ENCODE measurements around the gene SMIM5.

Gene SMIM5

DNA sequence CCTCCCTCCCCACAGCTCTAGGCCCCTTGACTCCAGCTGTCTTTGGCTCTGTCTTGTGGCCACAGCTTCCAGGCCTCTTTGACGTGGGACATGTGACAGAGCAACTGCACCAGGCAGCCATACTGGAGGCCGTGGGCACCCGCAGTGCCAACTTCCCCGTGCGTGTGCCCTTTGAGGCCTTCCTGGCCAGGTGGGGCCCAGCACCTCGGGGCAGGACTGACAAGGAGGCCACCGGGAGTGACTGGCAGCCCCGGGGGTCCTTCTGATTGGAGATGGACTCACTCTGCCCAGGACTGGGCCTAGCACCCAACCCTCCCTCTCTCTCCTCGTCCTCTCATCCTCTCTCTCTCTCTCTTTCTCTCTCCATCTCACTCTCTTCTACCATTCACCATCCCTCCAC, 30.1 kb upstream of the SMIM5 start:
- DNase-seq (ENCODE audit: low read depth in 2 of 2) = no peak

DNA sequence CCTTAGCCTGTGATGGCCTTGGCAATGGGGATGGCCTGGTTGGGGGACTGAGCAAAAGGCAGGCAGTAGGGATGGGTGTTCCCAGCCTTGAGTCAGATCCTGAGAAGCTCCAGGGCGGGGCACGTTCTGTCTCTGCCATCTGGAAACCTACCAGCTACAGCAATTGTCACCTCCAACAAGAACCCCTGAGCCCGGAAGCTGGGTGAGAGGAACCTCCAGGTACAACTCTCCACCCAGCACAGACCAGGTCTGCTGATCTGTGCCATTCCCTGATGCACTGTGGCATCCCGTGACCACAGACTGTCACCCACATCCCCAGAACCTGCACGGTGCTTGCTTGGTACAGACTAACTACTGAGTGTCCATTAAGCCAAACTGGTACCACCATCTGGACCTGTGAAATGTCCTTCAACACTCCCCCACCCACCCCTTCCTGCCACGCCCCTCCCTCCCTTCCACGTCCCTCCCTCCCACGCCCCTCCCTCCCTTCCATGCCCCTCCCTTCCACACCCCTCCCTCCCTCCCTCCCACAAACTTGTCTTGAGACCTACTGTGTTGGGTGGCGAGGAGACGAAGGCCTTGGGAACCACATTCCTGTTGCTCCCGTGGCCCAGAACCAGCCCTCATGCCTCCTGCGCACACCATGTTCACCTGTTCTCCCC, 29.1 kb upstream of the SMIM5 start:
- no peak for DNase-seq (ENCODE audit: low read depth in 2 of 2)

GRCh38 chr17:75605790-75606189, 27.4 kb upstream of the SMIM5 start:
- DNase-seq (ENCODE audit: low read depth in 2 of 2) = no peak

DNA sequence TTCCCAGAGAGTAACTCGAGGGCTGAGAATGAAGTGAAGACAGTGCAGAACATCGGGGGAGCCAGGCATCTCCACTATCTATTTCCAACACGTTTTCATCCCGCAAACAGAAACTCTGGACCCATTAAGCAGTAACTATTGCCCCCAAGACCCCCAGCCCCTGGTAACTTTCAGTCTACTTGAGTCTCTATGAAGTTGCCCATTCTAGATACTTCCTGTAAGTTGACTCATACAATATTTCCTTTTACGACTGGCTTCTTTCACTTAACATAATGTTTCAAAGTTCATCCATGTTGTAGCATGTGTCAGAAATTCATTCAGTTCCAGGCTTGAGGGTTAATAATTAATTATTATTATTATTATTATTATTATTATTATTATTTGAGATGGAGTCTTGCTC, 26.1 kb upstream of the SMIM5 start:
- DNase-seq (ENCODE audit: low read depth in 2 of 2) = no peak

DNA sequence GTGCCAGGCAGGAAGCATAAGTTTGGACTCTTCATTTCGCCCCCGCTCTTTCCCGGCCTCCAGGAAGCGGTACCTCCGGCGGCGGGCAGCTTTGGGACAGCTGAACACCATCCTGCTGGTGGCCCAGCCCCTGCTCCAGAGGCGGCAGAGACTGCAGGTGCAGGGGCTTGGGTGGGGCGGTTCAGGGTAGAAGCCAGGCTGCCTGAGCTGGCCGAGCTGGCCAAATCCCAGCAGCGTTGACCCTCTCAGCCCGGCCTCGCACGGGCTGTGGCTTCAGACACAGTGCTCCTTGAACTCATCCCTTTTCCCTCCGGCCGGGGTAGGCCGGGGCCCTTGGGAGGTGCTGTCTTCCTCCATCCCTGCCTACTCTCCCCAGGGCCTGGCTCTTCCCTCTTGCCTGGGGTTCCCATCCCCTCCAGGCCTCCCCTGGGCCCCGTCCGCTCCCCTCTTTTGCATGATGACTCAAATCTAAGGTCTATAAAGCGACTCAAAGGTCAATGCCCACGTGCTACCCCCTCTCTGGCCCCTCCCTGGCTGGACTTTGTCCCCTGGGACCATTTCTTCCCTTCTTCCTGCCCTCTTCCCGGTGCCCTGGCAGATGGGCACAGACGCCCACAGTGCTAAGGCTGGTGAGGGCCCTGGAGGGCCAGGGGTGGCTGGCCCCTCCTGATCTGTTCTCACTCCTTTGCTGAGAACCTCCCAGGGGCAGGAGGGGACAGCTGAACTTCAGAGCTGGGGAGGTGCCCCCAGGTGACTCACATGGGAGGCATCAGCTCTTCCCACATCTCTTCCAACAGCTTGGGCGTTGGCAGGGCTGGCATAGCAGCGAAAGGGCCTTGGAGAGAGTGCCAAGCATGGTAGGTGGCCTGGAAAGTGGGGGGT, 22.9 kb upstream of the SMIM5 start:
- DNase-seq (ENCODE audit: low read depth in 2 of 2) = no peak

- no peak for DNase-seq (ENCODE audit: low read depth in 2 of 2)
Measured at GRCh38 chr17:75611851-75612429, 21.3 kb upstream of the SMIM5 start.

DNA sequence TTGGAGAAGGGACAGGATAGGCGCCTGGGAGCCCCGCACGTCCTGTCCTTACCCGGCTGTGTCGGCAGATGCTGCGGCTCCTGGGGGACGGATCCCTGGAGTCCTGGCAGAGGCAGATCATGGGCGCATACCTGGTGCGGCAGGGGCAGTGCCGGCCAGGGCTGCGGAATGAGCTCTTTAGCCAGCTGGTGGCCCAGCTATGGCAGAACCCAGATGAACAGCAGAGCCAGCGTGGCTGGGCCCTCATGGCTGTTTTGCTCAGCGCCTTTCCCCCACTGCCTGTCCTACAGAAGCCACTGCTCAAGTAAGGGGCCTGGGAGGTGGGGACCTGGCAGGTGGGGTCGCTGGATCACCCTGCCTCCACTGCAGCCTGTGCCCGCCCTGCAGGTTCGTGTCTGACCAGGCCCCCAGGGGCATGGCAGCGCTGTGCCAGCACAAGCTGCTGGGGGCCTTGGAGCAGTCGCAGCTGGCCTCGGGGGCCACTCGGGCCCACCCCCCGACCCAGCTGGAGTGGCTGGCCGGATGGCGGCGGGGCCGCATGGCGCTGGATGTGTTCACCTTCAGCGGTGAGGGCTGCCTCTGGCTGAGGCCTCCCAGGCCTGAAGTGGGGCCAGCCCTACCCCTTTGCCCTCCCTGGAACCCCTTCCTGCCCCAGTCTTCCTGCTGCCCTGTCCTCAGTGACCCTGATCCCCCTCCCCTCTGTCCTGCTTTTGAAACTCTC, 20.2 kb upstream of the SMIM5 start:
- no peak for DNase-seq (ENCODE audit: low read depth in 2 of 2)

- DNase-seq (ENCODE audit: low read depth in 2 of 2) = no peak
Measured at GRCh38 chr17:75614006-75614405, 19.2 kb upstream of the SMIM5 start.

GRCh38 chr17:75614556-75615270, 18.5 kb upstream of the SMIM5 start:
- DNase-seq (ENCODE audit: low read depth in 2 of 2) = no peak

GRCh38 chr17:75615301-75615700, 17.9 kb upstream of the SMIM5 start:
- no peak for DNase-seq (ENCODE audit: low read depth in 2 of 2)

- no peak for DNase-seq (ENCODE audit: low read depth in 2 of 2)
Measured at GRCh38 chr17:75616521-75617122, 16.6 kb upstream of the SMIM5 start.

GRCh38 chr17:75617218-75617617, 16.0 kb upstream of the SMIM5 start:
- DNase-seq (ENCODE audit: low read depth in 2 of 2) = no peak

- DNase-seq (ENCODE audit: low read depth in 2 of 2) = no peak
Measured at GRCh38 chr17:75617675-75618074, 15.6 kb upstream of the SMIM5 start.

DNA sequence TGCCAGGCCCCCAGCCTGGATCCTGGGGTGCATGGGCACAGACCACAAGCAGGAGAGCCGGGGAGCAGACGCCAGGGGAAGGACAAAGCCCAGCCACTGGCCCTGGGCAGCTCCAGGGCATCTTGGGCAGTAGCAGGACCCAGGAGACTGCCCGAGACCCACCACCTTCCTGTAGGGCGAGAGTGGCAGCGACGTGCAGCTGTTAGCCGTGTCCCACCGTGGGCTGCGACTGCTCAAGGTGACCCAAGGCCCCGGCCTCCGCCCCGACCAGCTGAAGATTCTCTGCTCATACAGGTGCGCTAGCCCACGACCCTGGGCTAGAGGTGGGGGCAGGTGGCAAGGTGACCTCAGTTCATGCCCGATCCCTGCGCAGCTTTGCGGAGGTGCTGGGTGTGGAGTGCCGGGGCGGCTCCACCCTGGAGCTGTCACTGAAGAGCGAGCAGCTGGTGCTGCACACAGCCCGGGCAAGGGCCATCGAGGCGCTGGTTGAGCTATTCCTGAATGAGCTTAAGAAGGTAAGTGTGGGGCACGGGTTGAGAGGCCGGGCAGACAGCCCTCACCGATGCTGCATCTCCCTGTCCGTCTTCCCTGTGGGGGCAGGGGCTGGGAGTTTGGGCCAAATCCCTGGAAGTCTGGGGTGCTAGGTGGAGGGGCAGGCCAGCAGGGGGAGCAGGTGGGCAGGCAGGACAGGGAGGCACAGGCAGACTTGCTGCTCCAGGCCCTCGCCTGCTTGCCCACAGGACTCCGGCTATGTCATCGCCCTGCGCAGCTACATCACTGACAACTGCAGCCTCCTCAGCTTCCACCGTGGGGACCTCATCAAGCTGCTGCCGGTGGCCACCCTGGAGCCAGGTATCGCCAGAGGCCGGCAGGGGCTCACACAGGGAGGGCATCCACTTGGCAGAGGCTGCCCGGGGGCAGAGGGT, 13.5 kb upstream of the SMIM5 start:
- no peak for DNase-seq (ENCODE audit: low read depth in 2 of 2)

DNA sequence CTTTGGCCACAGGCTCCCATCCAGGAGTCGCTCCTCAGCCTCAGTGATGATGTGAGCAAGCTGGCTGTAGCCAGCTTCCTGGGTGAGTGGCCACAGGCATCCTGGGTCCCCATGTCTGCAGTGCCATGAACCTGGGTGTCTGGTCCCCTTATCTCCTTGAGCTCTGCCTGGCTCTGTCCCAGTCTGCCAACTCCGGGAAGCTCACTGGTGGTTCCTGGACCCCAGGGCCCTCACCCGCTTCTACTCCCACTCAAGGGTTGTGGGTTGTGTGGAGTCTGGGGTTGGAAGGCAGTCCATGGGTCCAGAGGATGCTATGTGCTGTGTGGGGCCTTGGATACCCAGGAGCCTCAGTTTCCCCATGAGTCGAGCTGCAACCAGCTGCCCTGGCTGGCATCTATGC, 11.7 kb upstream of the SMIM5 start:
- DNase-seq (ENCODE audit: low read depth in 2 of 2) = no peak

DNA sequence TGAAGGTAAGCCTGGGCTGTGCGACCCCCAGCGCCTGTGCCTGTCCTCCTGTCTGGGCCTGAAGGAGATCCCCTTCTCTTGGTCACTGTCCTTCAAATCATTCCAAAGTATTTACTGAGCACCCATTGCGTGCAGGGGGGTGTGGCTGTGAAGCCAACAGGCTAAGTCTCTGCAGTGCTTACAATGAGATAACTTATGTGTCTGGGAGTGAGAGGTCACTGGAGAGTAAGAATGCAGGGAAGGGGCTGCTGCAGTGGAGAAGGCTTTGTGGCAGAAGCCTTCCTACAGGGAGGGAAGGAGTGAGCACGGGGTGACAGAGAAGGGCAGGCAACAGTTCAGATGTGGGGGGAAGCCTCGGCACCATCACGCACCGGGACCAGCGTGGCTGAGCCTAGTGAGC, 11.2 kb upstream of the SMIM5 start:
- DNase-seq (ENCODE audit: low read depth in 2 of 2) = no peak

GRCh38 chr17:75622771-75623273, 10.4 kb upstream of the SMIM5 start:
- no peak for DNase-seq (ENCODE audit: low read depth in 2 of 2)

- DNase-seq (ENCODE audit: low read depth in 2 of 2) = no peak
Measured at GRCh38 chr17:75623386-75623785, 9.8 kb upstream of the SMIM5 start.

DNA sequence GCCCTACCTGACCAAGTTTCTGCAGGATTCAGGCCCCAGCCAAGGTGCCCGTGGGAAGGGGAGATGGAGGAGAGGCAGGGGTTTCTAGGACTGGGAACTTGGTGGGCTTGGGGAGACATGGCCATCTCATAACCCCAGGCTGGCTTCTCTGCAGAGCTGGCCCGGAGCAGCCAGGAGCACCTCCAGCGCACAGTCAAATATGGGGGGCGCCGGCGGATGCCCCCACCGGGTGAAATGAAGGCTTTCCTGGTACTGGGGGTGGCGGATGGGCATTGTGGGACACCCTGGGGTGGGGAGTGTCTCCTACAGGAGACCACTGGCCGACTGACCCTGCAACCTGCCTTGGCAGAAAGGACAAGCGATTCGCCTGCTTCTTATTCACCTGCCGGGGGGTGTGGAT, 9.2 kb upstream of the SMIM5 start:
- DNase-seq (ENCODE audit: low read depth in 2 of 2) = no peak

Measured in activated CD8-positive, alpha-beta memory T cell treated with anti-CD3 and anti-CD28 coated beads for 4 hours (primary cell).